Glomerular visceral epithelial cell (primary cell): Measurements from ENCODE around the gene SLC34A1.
"Not testable (repeated sequence)": the region's sequence is repeated elsewhere in the genome, so short reads cannot be mapped to it uniquely, and the experiment has no call there.

Source experiments
- DNase-seq: peaks from one replicate; pipeline ENCODE4 v3.0.0-alpha.2; 2016; ENCODE audit errors: extremely low spot score

Gene SLC34A1

GRCh38 chr5:177368869-177369644, 15.2 kb upstream of the SLC34A1 start:
- DNase-seq, result peak; percentile 42

DNA sequence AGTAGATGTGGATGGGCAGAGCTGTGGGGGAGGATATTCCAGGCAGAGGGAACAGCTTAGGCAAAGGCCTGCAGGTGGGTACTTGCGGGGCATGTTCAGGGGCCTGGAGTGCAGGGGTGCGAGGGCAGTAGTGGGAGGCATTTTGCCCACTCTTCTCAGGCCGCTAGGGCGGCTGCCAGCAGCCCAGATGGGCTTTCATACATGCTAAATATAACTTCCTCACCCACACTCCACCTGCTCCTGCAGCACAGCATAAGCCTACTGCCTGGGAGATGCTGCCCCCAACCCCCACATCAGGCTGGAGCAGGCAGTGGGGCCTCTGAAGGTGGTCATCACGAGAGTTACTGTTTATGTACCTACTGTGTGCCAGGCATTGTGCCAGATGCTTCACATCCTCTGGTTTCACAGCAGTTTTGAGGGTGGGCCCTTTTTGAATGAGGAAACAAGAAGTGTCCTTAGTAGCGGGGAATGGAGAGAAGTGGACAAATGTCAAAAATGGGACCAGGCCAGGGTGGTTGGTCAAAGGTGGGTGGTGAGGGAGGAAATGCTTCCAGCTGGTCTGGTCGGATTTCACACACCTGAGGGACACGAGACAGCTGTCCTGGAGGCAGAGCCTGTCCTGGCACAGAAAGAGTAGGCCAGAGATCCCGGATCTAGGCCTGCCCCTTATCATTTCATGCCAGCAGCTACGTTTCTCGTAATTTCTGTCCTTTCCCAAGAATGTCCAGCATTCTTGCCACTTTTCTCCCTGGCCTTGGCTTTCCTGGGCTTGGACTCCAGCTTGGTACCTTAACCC, 14.4 kb upstream of the SLC34A1 start:
- no peak for DNase-seq

- DNase-seq, result peak; percentile 94
Measured at GRCh38 chr5:177370488-177371119, 13.6 kb upstream of the SLC34A1 start.

- DNase-seq, result no peak
Measured at GRCh38 chr5:177371120-177372033, 12.9 kb upstream of the SLC34A1 start.

GRCh38 chr5:177372034-177372896, 12.0 kb upstream of the SLC34A1 start:
- no peak for DNase-seq

DNA sequence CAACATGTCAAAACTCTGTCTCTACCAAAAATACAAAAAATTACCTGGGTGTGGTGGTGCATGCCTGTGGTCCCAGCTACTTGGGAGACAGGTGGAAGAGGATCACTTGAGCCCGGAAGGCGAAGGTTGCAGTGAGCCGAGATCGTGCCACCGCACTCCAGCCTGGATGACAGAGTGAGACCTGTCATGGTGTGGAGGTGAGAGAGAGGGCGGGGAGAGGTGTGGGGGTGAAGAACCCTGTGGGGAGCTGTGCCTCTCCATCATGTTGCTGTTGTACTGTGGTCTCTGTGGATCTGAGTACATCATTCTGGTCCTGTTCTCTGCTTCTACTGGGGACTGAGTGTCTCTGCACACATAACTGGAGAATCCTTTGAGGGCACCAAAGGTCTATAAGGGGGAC, 11.3 kb upstream of the SLC34A1 start:
- DNase-seq, result no peak

DNA sequence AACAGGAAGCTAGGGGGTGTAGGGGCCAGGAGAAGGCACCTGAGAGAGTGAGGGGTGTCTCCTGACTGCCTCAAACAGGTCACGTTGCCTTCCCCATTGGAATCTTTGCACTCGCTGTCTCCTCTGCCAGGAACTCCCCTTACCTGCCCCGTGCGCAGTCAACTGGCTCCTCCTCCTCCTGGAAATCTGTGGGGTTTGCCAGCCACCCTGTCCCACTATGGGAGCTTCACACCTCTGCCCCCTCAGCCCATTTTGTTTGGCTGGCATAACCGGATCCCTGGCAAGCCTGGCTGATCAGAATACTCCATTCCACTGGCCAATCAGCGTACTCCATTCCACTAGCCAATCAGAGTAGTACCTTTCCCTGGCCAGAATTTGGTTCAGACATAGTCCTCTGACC, 10.4 kb upstream of the SLC34A1 start:
- no peak for DNase-seq

DNA sequence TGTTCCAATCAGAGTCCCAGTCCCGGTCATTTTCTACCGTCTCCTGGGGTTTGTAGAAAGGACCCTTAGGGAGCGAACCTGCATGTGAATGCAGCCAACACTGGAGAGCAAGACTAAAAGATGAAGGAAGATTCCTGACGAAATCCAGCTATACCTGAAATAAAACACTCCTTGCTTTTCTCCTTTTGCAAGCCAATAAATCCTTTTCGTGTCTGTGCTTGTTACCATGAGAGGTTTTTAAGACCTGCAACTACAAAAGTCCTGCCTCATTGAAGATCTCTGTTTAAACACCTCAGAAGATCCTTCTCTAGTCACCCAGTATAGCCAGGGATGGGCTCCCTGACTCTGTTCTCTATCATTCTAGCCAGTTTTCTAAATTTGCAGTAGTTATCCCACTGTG, 10.0 kb upstream of the SLC34A1 start:
- DNase-seq, result no peak

GRCh38 chr5:177375516-177375915, 8.7 kb upstream of the SLC34A1 start:
- DNase-seq, result not testable (repeated sequence)

DNA sequence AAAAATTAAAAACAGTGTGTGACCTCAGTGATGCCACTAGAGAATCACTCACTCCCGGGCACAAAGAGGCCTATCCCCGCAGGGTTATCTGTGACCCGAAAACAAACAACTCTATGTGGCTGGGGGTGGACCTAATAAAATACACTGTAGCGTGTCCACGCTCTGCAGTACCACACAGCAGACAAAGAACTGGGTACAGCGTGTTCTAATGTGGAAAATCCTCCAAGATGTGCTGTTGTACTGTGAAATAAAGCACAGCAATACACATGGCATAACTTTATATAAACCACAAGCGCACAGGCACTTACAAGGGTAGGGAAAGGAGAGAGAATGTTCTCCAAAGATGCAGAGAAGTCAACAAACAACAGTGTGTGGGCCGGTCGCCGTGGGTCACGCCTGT, 8.1 kb upstream of the SLC34A1 start:
- DNase-seq, result no peak

DNA sequence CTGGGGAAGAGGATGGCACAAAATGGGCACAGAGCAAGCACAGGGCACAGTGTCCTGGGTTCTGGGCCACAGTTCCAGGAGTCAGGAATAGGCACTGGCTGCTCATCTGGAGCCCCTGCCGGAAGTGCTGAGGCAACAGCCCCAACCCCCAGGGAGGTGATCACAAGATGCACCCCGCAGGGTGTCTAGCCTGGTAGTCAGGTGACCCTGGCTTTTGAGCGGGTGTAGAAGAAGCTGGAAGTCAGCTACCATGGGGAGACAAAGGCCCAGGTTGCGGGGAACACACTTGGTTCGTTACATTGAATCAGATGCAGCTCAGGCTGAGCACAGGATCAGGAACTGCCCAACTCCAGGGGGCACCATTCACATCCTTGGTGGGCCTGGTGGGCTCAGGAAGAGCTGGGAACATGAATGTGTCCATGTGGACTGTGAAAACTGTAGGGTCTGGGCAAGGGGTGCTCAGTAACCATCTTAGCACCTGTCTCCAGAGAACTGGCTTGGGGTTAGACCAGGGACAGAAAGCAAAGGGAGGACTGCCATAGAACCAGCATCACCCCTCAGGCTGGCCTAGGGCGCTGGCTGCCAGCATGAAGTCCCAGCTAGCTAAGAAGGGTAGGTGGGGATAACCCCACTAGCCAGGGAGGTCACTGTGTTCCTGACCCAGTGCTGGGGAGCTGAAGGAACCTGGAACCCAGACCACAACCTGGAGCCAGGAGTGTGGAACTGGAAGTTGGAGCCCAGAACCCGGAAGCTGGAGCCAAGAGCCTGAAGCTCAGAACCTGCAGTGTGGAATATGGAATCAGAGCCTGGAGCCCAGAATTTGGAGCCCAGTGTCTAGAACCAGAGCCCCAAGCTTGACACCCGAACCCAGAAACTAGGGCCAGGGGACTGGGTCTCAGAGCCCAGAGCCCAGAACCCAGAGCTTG, 6.1 kb upstream of the SLC34A1 start:
- no peak for DNase-seq

DNA sequence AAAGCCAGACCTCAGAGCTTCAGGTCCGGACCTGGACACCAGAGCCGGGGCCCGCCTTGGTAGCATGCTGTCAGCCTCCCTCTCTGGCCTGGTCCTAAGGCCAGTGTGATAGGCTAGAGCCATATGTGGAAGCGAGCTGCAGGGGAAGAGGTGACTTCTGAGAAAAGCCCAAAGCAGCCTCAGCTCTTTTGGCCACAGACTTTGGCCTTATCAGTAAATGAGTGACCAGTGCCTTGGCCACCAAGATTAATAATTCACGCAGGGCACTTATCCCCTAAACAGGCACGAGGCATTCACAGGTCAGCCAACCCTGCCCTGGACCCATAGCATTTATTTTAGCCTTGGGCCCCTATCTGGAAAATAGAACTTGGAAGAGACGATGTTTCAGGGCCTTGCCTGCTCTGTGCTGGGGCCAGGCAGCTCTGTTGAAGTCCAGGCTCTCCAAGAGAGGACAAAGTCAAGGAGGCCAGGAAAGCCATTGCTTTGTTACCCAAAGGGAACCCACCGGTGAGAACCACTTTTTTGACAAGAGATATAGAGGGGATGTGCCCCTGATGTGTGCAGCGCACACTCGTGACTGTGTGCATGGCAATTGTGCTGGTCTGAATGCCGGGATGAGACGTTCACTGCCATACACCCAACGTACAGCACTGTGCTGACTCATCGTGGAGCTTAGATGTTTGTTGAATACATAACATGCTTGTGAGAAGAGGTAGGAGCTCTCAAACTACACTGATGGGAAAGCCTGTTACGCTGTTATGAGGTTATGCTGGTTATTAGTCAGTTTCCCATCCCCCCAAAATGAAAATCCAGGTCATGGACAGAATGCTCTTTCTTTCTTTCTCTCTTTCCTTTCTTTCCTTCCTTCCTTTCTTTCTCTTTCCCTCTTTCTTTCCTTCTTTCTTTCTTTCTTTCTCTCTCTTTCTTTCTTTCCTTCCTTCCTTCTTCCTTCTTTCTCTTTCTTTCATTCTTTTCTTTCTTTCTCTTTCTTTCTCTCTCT, 5.0 kb upstream of the SLC34A1 start:
- peak; percentile 85 for DNase-seq

DNA sequence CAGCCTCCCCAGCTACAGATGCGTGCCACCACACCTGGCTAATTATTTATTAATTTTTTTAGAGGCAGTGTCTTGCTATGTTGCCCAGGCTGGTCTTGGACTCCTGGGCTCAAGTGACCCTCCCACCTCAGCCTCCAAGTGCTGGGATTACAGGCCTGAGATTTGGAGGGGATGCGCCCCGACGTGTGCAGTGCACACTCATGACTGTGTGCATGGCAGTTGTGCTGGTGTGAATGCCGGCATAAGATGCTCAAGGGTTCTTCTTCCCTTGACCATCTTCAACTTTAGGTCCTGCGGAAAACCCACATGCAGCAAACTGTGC, 3.5 kb upstream of the SLC34A1 start:
- DNase-seq, result no peak

GRCh38 chr5:177382423-177383029, 1.7 kb upstream of the SLC34A1 start:
- no peak for DNase-seq

DNA sequence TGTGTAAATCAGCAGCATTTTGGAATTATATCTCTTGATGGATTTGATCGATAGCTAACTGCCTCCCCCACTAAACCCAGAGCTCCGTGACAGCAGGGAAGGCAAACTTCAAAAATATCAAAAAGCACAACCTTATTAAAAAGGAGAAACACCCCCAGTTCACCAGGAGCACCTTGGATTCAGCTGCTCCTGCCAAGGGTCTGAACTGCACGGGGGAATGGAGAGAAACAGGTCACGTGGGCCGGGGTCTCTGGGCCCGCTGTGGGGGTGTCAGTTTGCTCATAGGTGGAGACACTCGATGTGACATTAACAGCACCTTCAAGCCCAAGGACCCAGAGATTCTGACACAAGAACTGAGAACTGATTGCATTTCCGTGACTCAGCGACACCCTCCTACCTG, 1.1 kb upstream of the SLC34A1 start:
- no peak for DNase-seq

DNA sequence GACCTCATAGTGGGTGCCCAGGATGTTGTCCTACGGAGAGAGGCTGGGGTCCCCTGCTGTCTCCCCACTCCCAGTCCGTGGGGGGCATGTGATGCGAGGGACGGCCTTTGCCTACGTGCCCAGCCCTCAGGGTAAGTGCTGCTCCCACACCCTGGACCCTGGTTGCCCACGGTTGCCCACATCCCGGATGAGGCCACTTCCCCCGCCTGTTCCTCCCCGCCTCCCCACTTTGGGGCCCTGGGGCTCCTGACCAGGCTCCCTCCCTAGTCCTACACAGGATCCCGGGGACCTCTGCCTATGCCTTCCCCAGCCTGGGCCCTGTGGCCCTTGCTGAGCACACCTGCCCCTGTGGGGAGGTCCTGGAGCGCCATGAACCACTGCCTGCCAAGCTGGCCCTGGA, 1.5 kb downstream of the SLC34A1 start:
- DNase-seq, result no peak

GRCh38 chr5:177386542-177386941, 2.3 kb downstream of the SLC34A1 start:
- no peak for DNase-seq

DNA sequence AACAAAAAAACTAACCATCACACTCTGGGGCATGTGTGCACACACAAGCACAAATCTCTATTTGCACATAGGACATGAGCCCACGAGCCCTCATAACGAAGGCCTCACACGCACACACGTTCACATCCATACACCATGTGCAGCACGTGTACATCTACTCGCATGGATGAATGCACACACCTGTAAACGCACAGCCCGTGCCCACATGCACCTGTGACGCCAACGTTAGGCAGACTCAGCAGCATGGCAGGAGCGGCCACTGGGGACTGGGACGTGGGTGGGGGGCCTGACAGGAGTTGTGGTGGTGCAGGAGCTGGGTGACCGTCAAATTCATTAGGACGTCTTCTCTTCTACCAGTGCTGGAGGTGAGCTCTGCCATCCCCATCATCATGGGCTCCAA, 3.2 kb downstream of the SLC34A1 start:
- DNase-seq, result no peak
